OCI-LY7 (cell line): ENCODE measurements around the gene BAIAP2. TPM values are rescaled to one million over a fixed set of nuclear protein-coding genes. Genes with fewer than 3 reads are reported as not detected.

Source experiments
- BruUV-seq: library from RNA; stranded (reverse); fragments of 400-500 nt; replicated peaks from 2 replicates; lab custom pipeline; 2021; lab: Mats Ljungman, UMichigan
- CTCF ChIA-PET: fragments of 300-600 bp; sonication (Branson Sonifier 250); formaldehyde crosslinking; loops from one replicate; lab custom pipeline; 2022; ENCODE audit warnings: antibody characterized with exemption; ENCODE audit not compliant: unreplicated experiment; lab: Charles Lee
- POLR2A ChIA-PET: fragments of 300-600 bp; sonication (Branson Sonifier 250); formaldehyde crosslinking; loops from one replicate; lab custom pipeline; 2022; ENCODE audit warnings: antibody characterized with exemption; lab: Charles Lee
- DNase-seq: peaks from one replicate; pipeline ENCODE4 v3.0.0-alpha.2; 2015; ENCODE audit warnings: low spot score
- H2AFZ ChIP-seq: fragments of 200-600 bp; sonication (generic), shearing (Covaris generic); 2 replicates; pipeline ENCODE4 v1.6.1; 2014; ENCODE audit warnings: mild to moderate bottlenecking, antibody characterized with exemption, low read length, moderate library complexity
- H3K27ac ChIP-seq: fragments of 200-600 bp; sonication (generic); 2 replicates; pipeline ENCODE4 v1.5.1; 2014; ENCODE audit warnings: mixed run types, low read depth, mild to moderate bottlenecking, moderate library complexity, low read length, inconsistent platforms; ENCODE audit not compliant: poor library complexity, severe bottlenecking
- H3K36me3 ChIP-seq: fragments of 200-600 bp; sonication (generic); 2 replicates; pipeline ENCODE4 v1.6.1; 2014; ENCODE audit warnings: mild to moderate bottlenecking, antibody characterized with exemption, low read length, moderate library complexity, mixed read lengths; ENCODE audit not compliant: insufficient read depth
- H3K4me1 ChIP-seq: fragments of 200-600 bp; sonication (generic); 2 replicates; pipeline ENCODE4 v1.5.1; 2014; ENCODE audit warnings: mild to moderate bottlenecking, low read length; ENCODE audit not compliant: insufficient read depth, poor library complexity, severe bottlenecking
- H3K4me2 ChIP-seq: fragments of 200-600 bp; sonication (generic); 2 replicates; pipeline ENCODE4 v1.6.1; 2014; ENCODE audit warnings: mild to moderate bottlenecking, low read length
- H3K4me3 ChIP-seq: fragments of 200-600 bp; sonication (generic); 2 replicates; pipeline ENCODE4 v1.5.1; 2014; ENCODE audit warnings: mild to moderate bottlenecking, low read depth, low read length; ENCODE audit not compliant: poor library complexity, severe bottlenecking
- H3K79me2 ChIP-seq: fragments of 200-600 bp; sonication (generic); 2 replicates; pipeline ENCODE4 v1.6.1; 2016; ENCODE audit warnings: low read depth, mild to moderate bottlenecking, low read length, moderate library complexity, mixed read lengths; ENCODE audit not compliant: insufficient read depth
- H3K9me2 ChIP-seq: fragments of 200-600 bp; sonication (generic); 2 replicates; pipeline ENCODE4 v1.6.1; 2016; ENCODE audit warnings: mild to moderate bottlenecking, low read length, mixed read lengths; ENCODE audit not compliant: insufficient read depth
- H3K9me3 ChIP-seq: fragments of 200-600 bp; sonication (generic); 2 replicates; pipeline ENCODE4 v1.6.1; 2014; ENCODE audit warnings: mild to moderate bottlenecking, mixed run types, low read length, mixed read lengths
- H4K20me1 ChIP-seq: fragments of 200-600 bp; sonication (generic); 2 replicates; pipeline ENCODE4 v1.6.1; 2014; ENCODE audit warnings: mild to moderate bottlenecking, antibody characterized with exemption, low read length, moderate library complexity, mixed read lengths; ENCODE audit not compliant: insufficient read depth
- EZH2phosphoT487 ChIP-seq: fragments of 200-600 bp; sonication (generic); IDR thresholded peaks from 2 replicates; pipeline ENCODE4 v1.6.1; 2018; ENCODE audit warnings: low read depth, borderline replicate concordance, mild to moderate bottlenecking, mixed run types, antibody characterized with exemption, low read length, moderate library complexity, mixed read lengths
- intact Hi-C: fragments of 100-400 bp; cut with micrococcal nuclease; formaldehyde crosslinking; loops from one replicate; pipeline ENCODE4 v1.10.0; 2022; ENCODE audit not compliant: unreplicated experiment
- total RNA-seq, 2 experiments: library from RNA; depleted of rRNA in 1 of 2; stranded (reverse); fragments of >200 nt in 1 of 2; shearing (Covaris generic) in 1 of 2; gene quantifications; 2 replicates each; pipeline ENCODE4 v1.2.3, GENCODE V29; 2014 to 2022
- TF ChIP-seq, protein P1 (sequence below): fragments of 200-600 bp; sonication (generic); conservative IDR thresholded peaks from 2 replicates; pipeline ENCODE4 v1.5.1; 2014; ENCODE audit warnings: mild to moderate bottlenecking, antibody characterized with exemption, low read length, moderate library complexity, mixed read lengths

Gene BAIAP2
- total RNA-seq, 2 experiments from 2014 or later = 2.1 to 2.3 TPM

- no peaks in the 10 kb centered on the region for H3K4me1 ChIP-seq
- H3K4me3 ChIP-seq = no peak overlapping the region
- no peak overlapping the region for H2AFZ ChIP-seq
- H3K27ac ChIP-seq = no peak overlapping the region
- no peak overlapping the region for H3K4me2 ChIP-seq
- no peaks in the 10 kb centered on the region for H3K9me2 ChIP-seq
- DNase-seq = no peak
- CTCF ChIA-PET = no interaction called here
- H4K20me1 ChIP-seq = no peaks in the 10 kb centered on the region
- TF ChIP-seq EZH2phosphoT487 = no peak
- TF ChIP-seq, protein P1, sequence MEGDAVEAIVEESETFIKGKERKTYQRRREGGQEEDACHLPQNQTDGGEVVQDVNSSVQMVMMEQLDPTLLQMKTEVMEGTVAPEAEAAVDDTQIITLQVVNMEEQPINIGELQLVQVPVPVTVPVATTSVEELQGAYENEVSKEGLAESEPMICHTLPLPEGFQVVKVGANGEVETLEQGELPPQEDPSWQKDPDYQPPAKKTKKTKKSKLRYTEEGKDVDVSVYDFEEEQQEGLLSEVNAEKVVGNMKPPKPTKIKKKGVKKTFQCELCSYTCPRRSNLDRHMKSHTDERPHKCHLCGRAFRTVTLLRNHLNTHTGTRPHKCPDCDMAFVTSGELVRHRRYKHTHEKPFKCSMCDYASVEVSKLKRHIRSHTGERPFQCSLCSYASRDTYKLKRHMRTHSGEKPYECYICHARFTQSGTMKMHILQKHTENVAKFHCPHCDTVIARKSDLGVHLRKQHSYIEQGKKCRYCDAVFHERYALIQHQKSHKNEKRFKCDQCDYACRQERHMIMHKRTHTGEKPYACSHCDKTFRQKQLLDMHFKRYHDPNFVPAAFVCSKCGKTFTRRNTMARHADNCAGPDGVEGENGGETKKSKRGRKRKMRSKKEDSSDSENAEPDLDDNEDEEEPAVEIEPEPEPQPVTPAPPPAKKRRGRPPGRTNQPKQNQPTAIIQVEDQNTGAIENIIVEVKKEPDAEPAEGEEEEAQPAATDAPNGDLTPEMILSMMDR = no peak
- no peaks in the 10 kb centered on the region for H3K79me2 ChIP-seq
- POLR2A ChIA-PET = interaction anchor here (0.6 kb wide), 1 partner anchor 22 kb away, joined by 5 read pairs; no protein-coding TSS in a partner anchor
- intact Hi-C loops = no loop called here
- no peaks in the 10 kb centered on the region for H3K9me3 ChIP-seq
- no TSS peak for BruUV-seq
- H3K36me3 ChIP-seq = no peaks in the 10 kb centered on the region
These were observed 21.4 kb downstream of the BAIAP2 start for GRCh38 chr17:81056312-81056711.

DNA sequence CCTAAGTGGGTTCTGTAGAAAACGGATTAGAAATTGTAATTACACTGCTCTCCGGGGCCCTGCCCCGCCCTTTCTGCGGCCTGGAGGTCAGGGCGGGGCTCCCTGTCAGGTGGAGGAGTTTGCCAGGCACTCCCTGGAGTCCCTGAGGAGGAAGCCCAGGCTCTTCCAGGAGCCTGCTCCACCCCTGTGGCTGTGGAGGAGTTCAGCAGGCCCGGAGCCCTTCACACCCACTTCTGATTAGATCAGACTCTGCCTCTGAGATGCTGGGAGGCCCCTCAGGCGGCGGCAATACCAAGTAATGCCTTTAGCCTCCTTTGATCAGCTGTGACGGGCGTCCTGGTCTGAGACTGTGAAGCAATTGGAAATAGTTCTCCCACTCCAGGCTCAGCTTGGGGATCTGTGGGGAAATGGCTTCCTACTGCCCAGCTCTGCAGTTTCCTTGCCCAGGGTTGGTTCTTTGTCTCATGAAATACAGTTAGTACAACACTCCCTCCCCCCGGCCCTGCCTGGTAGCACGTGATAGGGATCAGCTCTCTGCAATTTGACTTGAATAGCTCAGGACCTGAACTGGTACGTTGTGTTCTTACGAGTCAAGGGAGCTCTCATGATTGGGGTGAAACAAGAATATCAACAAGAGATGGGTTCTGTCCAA, 22.3 kb downstream of the BAIAP2 start:
- Histone ChIP-seq H3K9me2 (no peaks in the 10 kb centered on the region), H2AFZ (no peak overlapping the region), H3K79me2 (no peaks in the 10 kb centered on the region), H3K4me3 (no peak overlapping the region), H3K4me2 (no peak overlapping the region), H3K4me1 (no peaks in the 10 kb centered on the region), H4K20me1 (no peaks in the 10 kb centered on the region), H3K36me3 (no peaks in the 10 kb centered on the region), H3K27ac (no peak overlapping the region), H3K9me3 (no peaks in the 10 kb centered on the region)
- no peak for TF ChIP-seq EZH2phosphoT487
- TF ChIP-seq, protein P1 = no peak
- BruUV-seq = no TSS peak
- ChIA-PET CTCF (no interaction called here), POLR2A (interaction anchor here (0.6 kb wide), 1 partner anchor 21 kb away, joined by 5 read pairs; no protein-coding TSS in a partner anchor)
- intact Hi-C loops = no loop called here
- no peak for DNase-seq

DNA sequence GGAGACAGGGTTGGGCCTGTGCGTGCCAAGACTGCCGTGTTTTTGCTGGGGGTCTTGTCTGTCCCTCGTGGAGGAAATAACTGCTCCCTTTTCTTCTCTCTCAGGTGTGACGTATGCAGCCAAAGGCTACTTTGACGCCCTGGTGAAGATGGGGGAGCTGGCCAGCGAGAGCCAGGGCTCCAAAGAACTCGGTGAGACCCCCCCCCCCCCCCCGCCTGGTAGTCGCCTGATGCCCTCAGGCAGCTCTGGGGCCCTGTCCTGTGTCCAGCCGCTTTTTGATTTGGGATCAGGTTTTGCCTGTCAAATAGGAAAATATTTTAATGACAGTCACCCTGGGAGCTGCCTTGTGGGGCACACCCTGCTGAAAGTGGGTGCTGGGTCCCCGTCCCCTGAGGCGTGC, 22.8 kb downstream of the BAIAP2 start:
- intact Hi-C loops = no loop called here
- no peak for TF ChIP-seq EZH2phosphoT487
- TF ChIP-seq, protein P1 = no peak
- Histone ChIP-seq H3K27ac (no peak overlapping the region), H3K4me3 (no peak overlapping the region), H2AFZ (no peak overlapping the region), H3K4me2 (no peak overlapping the region), H3K9me2 (no peaks in the 10 kb centered on the region), H3K36me3 (no peaks in the 10 kb centered on the region), H3K79me2 (no peaks in the 10 kb centered on the region), H3K4me1 (no peaks in the 10 kb centered on the region), H3K9me3 (no peaks in the 10 kb centered on the region), H4K20me1 (no peaks in the 10 kb centered on the region)
- CTCF ChIA-PET = no interaction called here
- POLR2A ChIA-PET = no interaction called here
- BruUV-seq = no TSS peak
- DNase-seq = no peak
